Measurements from ENCODE around the gene APOO.
"Not testable (repeated sequence)": the region's sequence is repeated elsewhere in the genome, so short reads cannot be mapped to it uniquely, and the experiment has no call there.

Gene APOO

GRCh38 chrX:23861215-23861896, 46.4 kb downstream of the APOO start:
- DNase-seq (ENCODE audit: low read depth in 2 of 2) = no peak

- DNase-seq (ENCODE audit: low read depth in 2 of 2) = not testable (repeated sequence)
These were observed 48.5 kb downstream of the APOO start for GRCh38 chrX:23859238-23859637.

GRCh38 chrX:23857935-23858334, 49.8 kb downstream of the APOO start:
- no peak for DNase-seq (ENCODE audit: low read depth in 2 of 2)

- no peak for DNase-seq (ENCODE audit: low read depth in 2 of 2)
These were observed 50.4 kb downstream of the APOO start for GRCh38 chrX:23857363-23857762.

- DNase-seq (ENCODE audit: low read depth in 2 of 2) = no peak
These were observed 52.2 kb downstream of the APOO start for GRCh38 chrX:23855569-23855968.

GRCh38 chrX:23854945-23855344, 52.8 kb downstream of the APOO start:
- DNase-seq (ENCODE audit: low read depth in 2 of 2) = no peak

- no peak for DNase-seq (ENCODE audit: low read depth in 2 of 2)
These were observed 53.6 kb downstream of the APOO start for GRCh38 chrX:23854122-23854521.

- no peak for DNase-seq (ENCODE audit: low read depth in 2 of 2)
These were observed 56.2 kb downstream of the APOO start for GRCh38 chrX:23851544-23851943.

- no peak for DNase-seq (ENCODE audit: low read depth in 2 of 2)
These were observed 58.5 kb downstream of the APOO start for GRCh38 chrX:23849241-23849640.

- DNase-seq (ENCODE audit: low read depth in 2 of 2) = no peak
These were observed 62.4 kb downstream of the APOO start for GRCh38 chrX:23845351-23845817.

GRCh38 chrX:23844502-23845138, 63.1 kb downstream of the APOO start:
- no peak for DNase-seq (ENCODE audit: low read depth in 2 of 2)

- no peak for DNase-seq (ENCODE audit: low read depth in 2 of 2)
These were observed 65.8 kb downstream of the APOO start for GRCh38 chrX:23841847-23842522.

GRCh38 chrX:23840674-23841073, 67.1 kb downstream of the APOO start:
- no peak for DNase-seq (ENCODE audit: low read depth in 2 of 2)

GRCh38 chrX:23838953-23839352, 68.8 kb downstream of the APOO start:
- no peak for DNase-seq (ENCODE audit: low read depth in 2 of 2)

- DNase-seq (ENCODE audit: low read depth in 2 of 2) = no peak
These were observed 75.0 kb downstream of the APOO start for GRCh38 chrX:23832721-23833120.

GRCh38 chrX:23828881-23829280, 78.9 kb downstream of the APOO start:
- no peak for DNase-seq (ENCODE audit: low read depth in 2 of 2)

- no peak for DNase-seq (ENCODE audit: low read depth in 2 of 2)
These were observed 81.1 kb downstream of the APOO start for GRCh38 chrX:23826653-23827052.

- no peak for DNase-seq (ENCODE audit: low read depth in 2 of 2)
These were observed 81.5 kb downstream of the APOO start for GRCh38 chrX:23826216-23826615.

- DNase-seq (ENCODE audit: low read depth in 2 of 2) = no peak
These were observed 82.1 kb downstream of the APOO start for GRCh38 chrX:23825675-23826074.

GRCh38 chrX:23822841-23823240, 84.9 kb downstream of the APOO start:
- DNase-seq (ENCODE audit: low read depth in 2 of 2) = no peak

GRCh38 chrX:23822397-23822796, 85.3 kb downstream of the APOO start:
- no peak for DNase-seq (ENCODE audit: low read depth in 2 of 2)

- DNase-seq (ENCODE audit: low read depth in 2 of 2) = no peak
These were observed 85.9 kb downstream of the APOO start for GRCh38 chrX:23821847-23822246.

- no peak for DNase-seq (ENCODE audit: low read depth in 2 of 2)
These were observed 87.4 kb downstream of the APOO start for GRCh38 chrX:23820235-23820782.

Measured in stimulated activated CD4-positive, alpha-beta T cell treated with anti-CD3 and anti-CD28 coated beads, Interleukin-12 subunit alpha, Interleukin-12 subunit beta, amount 100 ng/mL, for 24 hours (primary cell).